ENCODE data around the gene FXYD3.
A peak's percentile ranks its signal among the peaks of the same experiment; 100 is the strongest.
"Not testable (repeated sequence)": the region's sequence is repeated elsewhere in the genome, so short reads cannot be mapped to it uniquely, and the experiment has no call there.

Gene FXYD3

DNA sequence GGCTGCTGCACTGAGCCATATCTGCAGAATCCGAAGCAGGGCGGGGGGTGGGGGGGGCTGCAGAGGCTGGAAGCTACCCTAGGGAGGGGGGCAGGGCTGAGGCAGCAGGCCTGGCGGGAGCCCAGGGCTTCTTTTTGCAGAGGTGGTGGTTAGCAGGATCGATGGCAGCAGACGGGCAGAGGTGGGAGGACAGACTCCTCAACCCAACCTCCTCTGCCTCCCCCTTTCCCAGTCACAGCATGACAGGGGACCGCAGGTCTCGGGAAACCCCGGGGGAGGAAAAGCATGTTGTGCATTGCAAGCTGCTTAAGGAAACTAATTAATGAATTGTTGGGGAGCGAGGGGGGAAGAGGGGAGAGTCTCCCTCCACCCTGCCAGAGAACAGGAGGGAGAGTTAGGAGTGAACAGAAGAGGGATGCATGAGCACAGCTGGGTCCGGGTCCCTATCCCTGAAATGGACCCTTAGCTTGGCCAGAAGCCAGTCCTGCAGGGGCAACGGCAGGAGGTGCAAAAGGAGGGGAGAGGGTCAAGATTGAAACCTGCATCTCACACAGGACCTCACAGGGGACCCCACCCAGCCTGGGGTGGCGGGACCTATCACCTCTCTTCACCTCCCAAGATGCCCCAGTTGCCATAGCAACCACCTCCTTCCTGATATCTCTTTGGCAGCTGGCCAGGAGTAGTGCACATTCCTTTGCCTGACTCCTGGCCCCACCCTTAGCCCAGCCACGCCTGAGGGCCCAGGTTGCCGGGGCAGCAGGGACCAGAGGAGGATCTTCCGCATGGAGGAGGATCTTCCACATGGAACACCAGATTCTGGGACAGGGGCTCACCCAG is 29.2 kb downstream of the FXYD3 start:
- no peak for DNase-seq

- no peak for DNase-seq
Measured at GRCh38 chr19:35146746-35147459, 31.3 kb downstream of the FXYD3 start.

DNA sequence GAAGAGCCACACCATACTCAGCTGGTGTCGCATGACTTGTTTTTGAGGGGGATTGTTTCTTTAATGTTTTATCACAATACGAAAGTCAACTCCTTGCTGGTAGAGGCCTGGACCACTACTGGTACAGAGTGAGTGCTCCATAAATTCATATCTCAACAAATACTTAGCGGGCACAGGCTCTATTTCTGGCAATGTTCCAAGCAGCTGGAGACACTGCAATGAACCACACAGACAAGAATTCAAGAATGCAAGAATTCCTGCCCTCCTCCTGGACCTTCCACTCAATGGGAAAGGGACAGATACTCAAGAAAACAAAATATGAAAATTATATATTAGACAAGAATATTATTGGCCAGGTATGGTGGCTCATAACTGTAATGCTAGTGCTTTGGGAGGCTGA is 33.8 kb downstream of the FXYD3 start:
- DNase-seq, result no peak

DNA sequence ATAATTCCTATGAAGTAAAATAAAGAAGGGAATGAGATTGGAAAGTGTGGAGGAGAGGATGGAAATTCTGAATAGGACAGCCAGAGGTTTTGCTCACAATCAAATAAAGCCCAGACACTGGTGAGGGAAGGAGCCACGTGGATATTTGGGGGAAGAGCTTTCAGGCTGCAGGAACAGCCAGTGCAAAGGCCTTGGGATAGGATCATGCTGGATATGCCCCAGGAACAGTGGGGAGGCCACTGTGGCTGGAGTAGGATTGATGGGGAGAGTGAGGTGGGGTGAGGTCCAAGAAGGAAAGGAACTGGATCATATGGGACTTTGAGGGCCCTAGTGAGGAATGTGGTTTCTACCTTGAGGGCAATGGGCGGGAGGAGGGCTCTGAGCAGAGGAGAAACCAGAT is 34.8 kb downstream of the FXYD3 start:
- no peak for DNase-seq

DNA sequence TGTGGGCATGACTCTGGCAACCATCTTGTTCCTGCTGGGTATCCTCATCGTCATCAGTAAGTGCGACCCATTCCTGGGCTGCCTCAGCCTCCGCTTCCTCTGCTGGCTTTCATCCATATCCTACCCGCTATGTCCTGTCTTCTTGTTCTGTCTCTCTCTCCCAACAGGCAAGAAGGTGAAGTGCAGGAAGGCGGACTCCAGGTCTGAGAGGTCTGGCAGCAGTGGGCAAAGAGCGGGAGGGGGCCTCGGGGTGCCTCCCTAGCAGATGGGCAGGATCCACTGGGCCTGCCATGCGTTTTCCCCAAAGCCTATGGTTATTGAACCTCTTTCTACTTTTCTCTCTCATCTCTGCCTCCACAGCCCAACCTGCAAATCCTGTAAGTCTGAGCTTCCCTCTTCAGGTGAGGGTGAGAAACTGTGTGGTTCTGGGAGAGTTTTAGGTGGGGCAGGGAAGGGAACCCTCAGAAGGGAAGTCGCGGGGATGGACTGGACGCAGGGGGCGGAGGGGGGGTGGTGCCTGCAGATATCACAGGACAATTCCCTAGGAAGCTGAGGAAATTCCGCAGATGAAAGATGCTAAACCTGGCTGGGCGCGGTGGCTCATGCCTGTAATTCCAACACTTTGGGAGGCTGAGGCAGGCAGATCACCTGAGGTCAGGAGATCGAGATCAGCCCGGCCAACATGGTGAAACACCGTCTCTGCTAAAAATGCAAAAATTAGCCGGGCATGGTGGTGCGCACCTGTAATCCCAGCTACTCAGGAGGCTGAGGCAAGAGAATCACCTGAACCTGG is 35.8 kb downstream of the FXYD3 start:
- no peak for DNase-seq

DNA sequence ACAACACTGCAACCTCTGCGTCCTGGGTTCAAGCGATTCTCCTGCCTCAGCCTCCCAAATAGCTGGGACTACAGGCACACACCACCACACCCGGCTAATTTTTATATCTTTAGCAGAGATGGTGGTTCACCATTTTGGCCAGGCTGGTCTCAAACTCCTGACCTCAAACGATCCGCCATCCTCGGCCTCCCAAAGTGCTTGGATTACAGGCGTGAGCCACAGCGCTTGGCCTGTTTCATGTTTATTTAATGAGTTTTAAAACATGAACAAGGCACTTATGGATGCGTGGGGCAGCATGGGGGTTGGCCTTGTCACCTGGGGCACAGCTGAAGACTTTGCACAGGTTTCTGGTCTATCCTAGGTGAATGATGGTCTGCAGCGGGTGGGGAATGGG is 37.5 kb downstream of the FXYD3 start:
- not testable (repeated sequence) for DNase-seq

- peak; percentile 89 for DNase-seq
Measured at GRCh38 chr19:35153701-35154524, 38.3 kb downstream of the FXYD3 start.

DNA sequence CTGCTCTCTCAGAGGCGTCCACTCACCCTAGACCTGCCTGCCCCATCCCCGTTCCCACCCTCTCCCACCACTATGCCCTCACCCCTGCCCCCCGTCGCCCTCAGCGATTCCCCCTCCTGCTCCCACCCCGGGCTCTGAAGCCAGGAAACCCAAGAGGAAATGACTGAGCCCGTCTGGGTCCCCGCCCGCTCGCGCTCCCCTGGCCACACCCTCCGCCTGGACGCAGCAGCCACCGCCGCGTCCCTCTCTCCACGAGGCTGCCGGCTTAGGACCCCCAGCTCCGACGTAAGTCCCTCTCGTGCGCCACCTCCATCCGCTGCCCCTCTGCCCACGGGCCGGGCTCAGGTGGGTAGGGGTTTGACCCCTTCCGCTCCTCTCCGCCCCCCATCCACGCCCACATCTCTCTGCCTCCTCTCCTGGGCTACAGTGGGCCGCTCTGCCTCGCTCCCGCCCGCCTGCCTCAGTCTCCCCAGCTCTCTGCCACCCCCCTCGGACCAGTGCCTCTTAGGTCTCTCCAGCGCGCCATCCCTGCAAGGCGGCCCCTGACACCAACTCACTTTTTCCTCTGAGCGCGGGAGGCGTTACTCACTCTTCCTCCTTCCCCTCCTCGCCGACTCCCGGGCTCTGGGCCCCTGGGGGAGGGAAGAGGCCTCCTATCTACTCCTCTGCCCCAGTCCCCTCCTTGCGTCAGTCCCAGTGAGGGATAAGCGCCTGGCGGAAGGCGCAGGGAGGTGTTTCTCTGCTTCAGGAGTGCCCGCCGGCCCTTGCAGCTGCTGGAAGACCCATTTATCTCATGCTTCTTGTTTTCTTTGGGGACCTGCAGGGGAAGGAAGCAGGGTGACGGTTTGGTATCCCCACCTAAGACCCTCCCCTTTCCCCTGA is 39.1 kb downstream of the FXYD3 start, which contains the start of gene FXYD5:
FXYD5 (plus strand) TSS at position 211 of the 882 bp plus-strand sequence. CDS start 816 bp downstream, outside the sequence.
- DNase-seq, result peak; percentile 91

DNA sequence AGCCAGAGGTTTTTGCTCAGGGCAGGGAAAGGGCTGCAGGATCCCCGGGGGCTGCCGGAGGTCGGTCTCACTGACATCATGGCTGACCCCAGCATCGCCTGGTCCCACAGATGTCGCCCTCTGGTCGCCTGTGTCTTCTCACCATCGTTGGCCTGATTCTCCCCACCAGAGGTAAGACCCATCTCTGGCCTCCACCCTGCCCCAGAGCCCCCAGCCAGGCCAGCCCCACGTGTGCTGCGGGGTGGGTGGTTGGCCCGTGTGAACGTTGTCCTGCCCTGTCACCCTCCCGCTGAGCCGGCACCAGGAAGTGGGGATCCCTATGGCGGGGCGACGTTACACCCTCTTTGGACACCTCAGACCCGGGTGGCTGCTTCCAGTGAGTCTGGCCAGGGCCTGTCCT is 39.8 kb downstream of the FXYD3 start:
- DNase-seq, result peak; percentile 60

DNA sequence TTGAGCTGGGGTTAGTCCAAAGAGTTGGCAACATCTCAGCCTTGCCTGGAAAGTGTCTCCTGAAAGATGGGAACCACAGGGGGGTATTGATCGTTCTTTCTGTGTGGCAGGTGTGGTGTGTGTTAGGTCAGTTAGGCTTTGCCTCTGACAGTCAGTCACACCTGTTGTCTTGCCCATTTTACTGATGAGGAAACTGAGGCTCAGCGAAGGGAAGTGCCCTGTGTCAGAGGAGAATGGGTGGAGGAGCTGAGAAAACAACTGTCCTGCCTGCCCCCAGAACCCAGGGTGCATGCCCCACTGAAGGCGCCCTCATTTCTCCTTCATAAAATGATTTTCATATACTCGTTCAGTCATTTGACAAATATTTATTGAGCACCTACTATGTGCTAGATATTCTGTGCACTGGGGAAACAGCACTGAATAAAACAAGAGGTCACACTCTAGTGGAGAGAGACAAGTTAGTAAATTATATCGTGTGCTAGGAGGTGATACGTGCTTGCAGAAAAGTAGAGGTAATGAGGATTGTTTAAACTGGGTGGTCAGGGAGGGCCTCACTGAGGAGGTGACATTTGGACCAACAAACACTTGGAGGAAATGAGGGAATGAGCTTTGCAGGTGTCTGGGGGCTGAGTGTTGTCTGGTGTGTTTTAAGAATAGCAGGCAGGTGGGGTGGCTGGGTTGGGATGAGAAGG is 40.5 kb downstream of the FXYD3 start:
- no peak for DNase-seq

DNA sequence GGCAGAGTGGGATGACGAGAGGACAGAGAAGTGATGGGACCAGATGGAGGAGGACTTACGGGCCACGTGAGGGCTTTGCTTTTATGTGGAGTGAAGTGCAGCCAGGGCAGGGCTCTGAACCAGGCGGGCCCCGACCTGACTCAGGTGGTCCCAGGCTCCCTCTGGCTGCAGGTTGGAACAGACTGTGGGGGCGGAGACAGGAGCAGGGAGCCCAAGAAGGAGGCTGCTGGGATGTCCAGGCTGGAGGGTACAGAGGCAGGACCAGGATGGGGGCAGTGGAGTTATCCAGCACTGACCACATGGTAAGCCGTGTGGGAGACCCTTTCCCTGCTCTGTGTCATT is 41.0 kb downstream of the FXYD3 start:
- no peak for DNase-seq

GRCh38 chr19:35157431-35157830 is 41.8 kb downstream of the FXYD3 start:
- no peak for DNase-seq

- no peak for DNase-seq
Measured at GRCh38 chr19:35159606-35160005, 44.0 kb downstream of the FXYD3 start.

DNA sequence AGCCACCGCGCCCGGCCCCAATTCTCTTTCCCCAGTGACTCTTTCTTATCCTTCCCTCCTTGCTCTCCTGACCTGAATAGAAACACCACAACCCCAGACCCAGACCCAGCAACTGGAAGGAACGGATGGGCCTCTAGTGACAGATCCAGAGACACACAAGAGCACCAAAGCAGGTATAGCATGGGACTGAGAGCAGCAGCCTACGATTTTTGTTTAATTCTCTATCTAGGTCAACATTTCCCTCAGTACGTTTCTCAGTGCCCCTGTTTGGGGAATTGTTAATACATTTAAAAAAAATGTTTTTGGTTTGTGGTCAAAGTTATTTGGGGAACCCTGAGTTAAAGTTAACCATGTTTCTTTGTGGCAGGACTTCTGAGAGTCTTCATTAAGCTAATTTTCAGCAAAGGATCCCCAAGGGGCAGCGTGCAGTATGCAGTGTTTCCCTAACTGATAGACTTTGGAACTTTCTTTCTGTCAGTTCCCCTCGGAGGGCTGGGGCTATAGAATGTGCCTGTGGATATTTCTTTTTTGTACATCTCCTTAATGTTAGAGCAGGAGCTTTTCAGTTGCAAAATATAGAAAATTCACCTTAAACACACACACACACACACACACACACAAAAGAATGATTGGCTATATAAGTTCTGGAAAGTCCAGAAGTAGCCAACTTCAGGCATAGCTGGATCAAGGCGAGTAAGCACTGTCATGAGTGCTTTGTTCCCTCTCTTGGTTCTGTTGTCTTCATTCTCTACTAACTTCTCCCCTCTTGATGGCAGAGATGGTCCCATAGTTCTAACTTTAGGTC is 45.2 kb downstream of the FXYD3 start:
- DNase-seq, result no peak

- no peak for DNase-seq
Measured at GRCh38 chr19:35161434-35161743, 45.8 kb downstream of the FXYD3 start.

GRCh38 chr19:35162471-35163326 is 47.1 kb downstream of the FXYD3 start:
- DNase-seq, result no peak

DNA sequence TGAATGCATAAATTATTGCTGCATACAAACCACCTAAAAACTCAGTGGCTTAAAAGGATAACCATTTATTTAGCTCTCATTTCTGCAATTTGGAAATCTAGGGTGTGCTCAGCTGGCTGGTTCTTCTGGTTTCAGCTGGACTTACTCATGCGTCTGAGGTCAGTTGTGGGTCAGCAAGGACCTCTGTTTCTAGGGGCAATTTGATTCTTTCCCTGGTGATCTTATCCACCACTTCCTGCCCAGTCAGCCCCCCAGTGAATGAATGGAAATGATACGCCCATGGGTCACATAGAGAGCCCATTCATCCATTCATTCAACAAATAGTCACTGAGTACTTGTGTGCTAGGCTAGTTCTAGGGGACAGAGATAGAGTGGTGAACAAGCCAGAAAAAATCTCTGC is 48.8 kb downstream of the FXYD3 start:
- no peak for DNase-seq

DNA sequence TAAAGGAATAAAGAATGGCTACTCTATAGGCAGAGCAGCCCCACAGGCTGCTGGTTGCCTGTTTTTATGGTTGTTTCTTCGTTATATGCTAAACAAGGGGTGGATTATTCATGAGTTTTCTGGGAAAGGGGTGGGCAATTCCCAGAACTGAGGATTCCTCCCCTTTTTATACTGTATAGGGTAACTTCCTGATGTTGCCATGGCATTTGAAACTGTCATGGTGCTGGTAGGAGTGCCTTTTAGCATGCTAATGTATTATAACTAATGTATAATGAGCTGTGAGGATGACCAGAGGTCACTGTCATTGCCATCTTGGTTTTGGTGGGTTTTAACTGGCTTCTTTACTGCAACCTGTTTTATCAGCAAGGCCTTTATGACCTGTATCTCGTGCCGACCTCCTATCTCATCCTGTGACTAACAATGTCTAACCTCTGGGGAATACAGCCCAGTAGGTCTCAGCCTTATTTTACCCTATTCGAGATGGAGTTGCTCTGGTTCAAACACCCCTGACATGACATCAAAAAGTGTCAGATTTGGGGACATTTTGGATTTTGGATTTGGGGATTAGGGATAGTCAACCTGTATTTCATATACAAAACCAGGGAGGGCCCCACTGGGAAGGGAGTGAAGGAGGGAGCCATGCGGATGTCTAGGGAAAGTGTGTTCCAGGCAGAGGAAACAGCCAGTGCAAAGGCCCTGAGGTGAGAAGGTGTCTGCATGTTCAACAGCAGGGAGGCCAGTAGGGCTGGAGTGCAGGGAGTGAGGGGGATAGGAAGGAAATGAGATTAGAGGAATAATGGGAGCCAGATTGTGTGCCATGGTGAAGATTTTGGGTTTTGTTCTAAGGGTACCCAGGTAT is 49.8 kb downstream of the FXYD3 start:
- DNase-seq, result no peak
